Upper lobe of left lung (tissue), 4 donors: ENCODE data around the gene LMOD1.

ENCODE experiments used
- EP300 ChIP-seq, 4 donors: sonication (generic); formaldehyde crosslinking; IDR thresholded peaks; one replicate each; pipeline ENCODE4 v1.5.1; 2017; ENCODE audit warnings: antibody characterized with exemption in 4 of 4, control low read depth in 2 of 4
- POLR2A ChIP-seq, 4 donors: fragments of 450-650 bp; IDR thresholded peaks; one replicate each; pipeline ENCODE4 v1.5.1; 2016 to 2017; ENCODE audit warnings: antibody characterized with exemption in 4 of 4, mild to moderate bottlenecking in 2 of 4
- TF ChIP-seq, protein P1 (sequence below), 6 experiments: fragments of 450-650 bp in 4 of 6; fragments of 200-600 bp in 2 of 6; sonication (generic) in 2 of 6; IDR thresholded peaks; one replicate each; pipeline ENCODE4 v1.5.1; 2016 to 2019; ENCODE audit warnings: antibody characterized with exemption in 6 of 6

- TF ChIP-seq POLR2A (IDR thresholded peaks at IDR 0.05) (no peak), EP300 (IDR thresholded peaks at IDR 0.05) (no peak)
- TF ChIP-seq, protein P1, sequence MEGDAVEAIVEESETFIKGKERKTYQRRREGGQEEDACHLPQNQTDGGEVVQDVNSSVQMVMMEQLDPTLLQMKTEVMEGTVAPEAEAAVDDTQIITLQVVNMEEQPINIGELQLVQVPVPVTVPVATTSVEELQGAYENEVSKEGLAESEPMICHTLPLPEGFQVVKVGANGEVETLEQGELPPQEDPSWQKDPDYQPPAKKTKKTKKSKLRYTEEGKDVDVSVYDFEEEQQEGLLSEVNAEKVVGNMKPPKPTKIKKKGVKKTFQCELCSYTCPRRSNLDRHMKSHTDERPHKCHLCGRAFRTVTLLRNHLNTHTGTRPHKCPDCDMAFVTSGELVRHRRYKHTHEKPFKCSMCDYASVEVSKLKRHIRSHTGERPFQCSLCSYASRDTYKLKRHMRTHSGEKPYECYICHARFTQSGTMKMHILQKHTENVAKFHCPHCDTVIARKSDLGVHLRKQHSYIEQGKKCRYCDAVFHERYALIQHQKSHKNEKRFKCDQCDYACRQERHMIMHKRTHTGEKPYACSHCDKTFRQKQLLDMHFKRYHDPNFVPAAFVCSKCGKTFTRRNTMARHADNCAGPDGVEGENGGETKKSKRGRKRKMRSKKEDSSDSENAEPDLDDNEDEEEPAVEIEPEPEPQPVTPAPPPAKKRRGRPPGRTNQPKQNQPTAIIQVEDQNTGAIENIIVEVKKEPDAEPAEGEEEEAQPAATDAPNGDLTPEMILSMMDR (IDR thresholded peaks at IDR 0.05), result no peak
These were observed 51.8 kb downstream of the LMOD1 start for GRCh38 chr1:201894343-201895119.
